H9 (cell line): ENCODE data around the gene RIPPLY3. TPM values are rescaled to one million over a fixed set of nuclear protein-coding genes. Genes with fewer than 3 reads are reported as not detected.

ENCODE experiments used
- DNase-seq: peaks from one replicate; pipeline ENCODE4 v3.0.0-alpha.2; 2017
- H2AFZ ChIP-seq: one replicate; pipeline ENCODE4 v1.6.1; 2013; ENCODE audit warnings: mild to moderate bottlenecking, low read length, control low read depth, moderate library complexity
- H2AK5ac ChIP-seq: 2 replicates; pipeline ENCODE4 v1.6.1; 2013; ENCODE audit warnings: low read length, control low read depth, mixed read lengths; ENCODE audit not compliant: insufficient read length
- H2BK120ac ChIP-seq: one replicate; pipeline ENCODE4 v1.6.1; 2013; ENCODE audit warnings: low read depth, mild to moderate bottlenecking, low read length, control low read depth, inconsistent platforms; ENCODE audit not compliant: poor library complexity, severe bottlenecking
- H2BK12ac ChIP-seq: 2 replicates; pipeline ENCODE4 v1.6.1; 2013; ENCODE audit warnings: low read length, control low read depth, mixed read lengths, low read depth; ENCODE audit not compliant: insufficient read length
- H2BK15ac ChIP-seq: 2 replicates; pipeline ENCODE4 v1.6.1; 2013; ENCODE audit warnings: low read depth, low read length, control low read depth
- H2BK20ac ChIP-seq: one replicate; pipeline ENCODE4 v1.6.1; 2013; ENCODE audit warnings: low read depth, mild to moderate bottlenecking, low read length, control low read depth, inconsistent platforms; ENCODE audit not compliant: poor library complexity, severe bottlenecking
- H2BK5ac ChIP-seq: 2 replicates; pipeline ENCODE4 v1.6.1; 2013; ENCODE audit warnings: low read length, control low read depth, mixed read lengths; ENCODE audit not compliant: insufficient read length
- H3K14ac ChIP-seq: 2 replicates; pipeline ENCODE4 v1.6.1; 2013; ENCODE audit warnings: low read length, control low read depth; ENCODE audit not compliant: insufficient read depth
- H3K18ac ChIP-seq: 2 replicates; pipeline ENCODE4 v1.6.1; 2013; ENCODE audit warnings: low read depth, mild to moderate bottlenecking, mixed read lengths, low read length, control low read depth; ENCODE audit not compliant: insufficient read length
- H3K23ac ChIP-seq: 2 replicates; pipeline ENCODE4 v1.6.1; 2013; ENCODE audit warnings: low read length, control low read depth, mixed read lengths, low read depth; ENCODE audit not compliant: insufficient read length
- H3K23me2 ChIP-seq: 2 replicates; pipeline ENCODE4 v1.6.1; 2013; ENCODE audit warnings: low read depth, mild to moderate bottlenecking, mixed read lengths, low read length, control low read depth; ENCODE audit not compliant: insufficient read length, poor library complexity, severe bottlenecking
- H3K27ac ChIP-seq: 2 replicates; pipeline ENCODE4 v1.5.1; 2013; ENCODE audit warnings: low read length, control low read depth, mixed read lengths, low read depth; ENCODE audit not compliant: insufficient read length
- H3K27me3 ChIP-seq: 2 replicates; pipeline ENCODE4 v1.6.1; 2013; ENCODE audit warnings: low read length, control low read depth, inconsistent platforms; ENCODE audit not compliant: insufficient read depth
- H3K4ac ChIP-seq: 2 replicates; pipeline ENCODE4 v1.6.1; 2013; ENCODE audit warnings: low read depth, mild to moderate bottlenecking, control low read depth, inconsistent platforms, low read length, moderate library complexity
- H3K4me1 ChIP-seq: 2 replicates; pipeline ENCODE4 v1.6.1; 2013; ENCODE audit warnings: low read length, control low read depth, inconsistent platforms; ENCODE audit not compliant: insufficient read depth
- H3K4me2 ChIP-seq: 2 replicates; pipeline ENCODE4 v1.6.1; 2013; ENCODE audit warnings: low read length, control low read depth, mixed read lengths; ENCODE audit not compliant: insufficient read length, insufficient read depth
- H3K56ac ChIP-seq: 2 replicates; pipeline ENCODE4 v1.6.1; 2013; ENCODE audit warnings: low read depth, mild to moderate bottlenecking, mixed read lengths, low read length, control low read depth; ENCODE audit not compliant: insufficient read length
- H3K79me1 ChIP-seq: 2 replicates; pipeline ENCODE4 v1.6.1; 2013; ENCODE audit warnings: low read depth, mild to moderate bottlenecking, moderate library complexity, low read length, control low read depth, inconsistent platforms; ENCODE audit not compliant: insufficient read depth, poor library complexity, severe bottlenecking
- H3K79me2 ChIP-seq: 2 replicates; pipeline ENCODE4 v1.6.1; 2013; ENCODE audit warnings: low read length, control low read depth, inconsistent platforms; ENCODE audit not compliant: insufficient read depth
- H3K9ac ChIP-seq: 2 replicates; pipeline ENCODE4 v1.6.1; 2013; ENCODE audit warnings: low read length, control low read depth, mixed read lengths; ENCODE audit not compliant: insufficient read length; ENCODE audit errors: extremely low read depth
- H3K9me3 ChIP-seq: one replicate; pipeline ENCODE4 v1.6.1; 2013; ENCODE audit warnings: low read depth, low read length, inconsistent platforms; ENCODE audit not compliant: control insufficient read depth
- H3T11ph ChIP-seq: one replicate; pipeline ENCODE4 v1.6.1; 2013; ENCODE audit warnings: mild to moderate bottlenecking, low read length, control low read depth, inconsistent platforms
- H4K20me1 ChIP-seq: one replicate; pipeline ENCODE4 v1.6.1; 2013; ENCODE audit not compliant: control insufficient read depth, insufficient read length, insufficient read depth
- H4K5ac ChIP-seq: 2 replicates; pipeline ENCODE4 v1.6.1; 2013; ENCODE audit warnings: low read depth, mild to moderate bottlenecking, mixed read lengths, low read length, control low read depth; ENCODE audit not compliant: insufficient read length
- H4K8ac ChIP-seq: replicated peaks from 2 replicates; pipeline ENCODE4 v1.6.1; 2013; ENCODE audit warnings: low read length, control low read depth, mixed read lengths, low read depth; ENCODE audit not compliant: insufficient read length
- H4K91ac ChIP-seq: 2 replicates; pipeline ENCODE4 v1.6.1; 2013; ENCODE audit warnings: low read depth, mild to moderate bottlenecking, moderate library complexity, mixed read lengths, low read length, control low read depth; ENCODE audit not compliant: insufficient read length
- H3K27ac Mint-ChIP-seq, 3 experiments: 2 replicates in 2 of 3; 3 replicates in 1 of 3; pipeline ENCODE4 v1.8.0; 2020 to 2021; ENCODE audit warnings: mixed read lengths in 3 of 3, mild to moderate bottlenecking in 1 of 3, moderate library complexity in 1 of 3
- H3K27me3 Mint-ChIP-seq: 2 replicates; pipeline ENCODE4 v1.8.0; 2021; ENCODE audit warnings: low read depth, mild to moderate bottlenecking, moderate library complexity, mixed read lengths
- H3K36me3 Mint-ChIP-seq, 3 experiments: 2 replicates in 2 of 3; 3 replicates in 1 of 3; pipeline ENCODE4 v1.8.0; 2020 to 2021; ENCODE audit warnings: low read depth in 3 of 3, mixed read lengths in 3 of 3; ENCODE audit not compliant: insufficient read depth in 1 of 3
- H3K4me1 Mint-ChIP-seq, 2 experiments: 2 replicates each; pipeline ENCODE4 v1.8.0; 2020; ENCODE audit warnings: mixed read lengths in 2 of 2
- H3K4me3 Mint-ChIP-seq, 2 experiments: 2 replicates in 1 of 2; 3 replicates in 1 of 2; pipeline ENCODE4 v1.8.0; 2020 to 2021; ENCODE audit warnings: mild to moderate bottlenecking in 2 of 2, mixed read lengths in 2 of 2, moderate library complexity in 1 of 2
- H3K9me3 Mint-ChIP-seq, 2 experiments: 2 replicates in 1 of 2; 3 replicates in 1 of 2; pipeline ENCODE4 v1.8.0; 2020; ENCODE audit warnings: mild to moderate bottlenecking in 2 of 2, mixed read lengths in 2 of 2, moderate library complexity in 1 of 2
- WGBS: extraction: QIAGEN DNeasy Blood & Tissue Kit; methylation state at CpG from one replicate; pipeline ENCODE4 v1.1.7; 2013; ENCODE audit warnings: missing lambda C conversion rate, low lambda C conversion rate, mixed read lengths; ENCODE audit not compliant: insufficient read length; ENCODE audit errors: extremely low coverage; 5-methylcytosine and 5-hydroxymethylcytosine counted together
- total RNA-seq: library from RNA; stranded (reverse); gene quantifications from 2 replicates; pipeline ENCODE4 v1.2.1, GENCODE V29; 2021
- TF ChIP-seq, protein P1 (sequence below): fragments of 200-600 bp; sonication (generic); conservative IDR thresholded peaks from 3 replicates; pipeline ENCODE4 v1.8.0; 2021; ENCODE audit warnings: antibody characterized with exemption, mild to moderate bottlenecking

RIPPLY3 gene
- total RNA-seq, 1 experiment from 2014 or later: 1.9 TPM

DNA sequence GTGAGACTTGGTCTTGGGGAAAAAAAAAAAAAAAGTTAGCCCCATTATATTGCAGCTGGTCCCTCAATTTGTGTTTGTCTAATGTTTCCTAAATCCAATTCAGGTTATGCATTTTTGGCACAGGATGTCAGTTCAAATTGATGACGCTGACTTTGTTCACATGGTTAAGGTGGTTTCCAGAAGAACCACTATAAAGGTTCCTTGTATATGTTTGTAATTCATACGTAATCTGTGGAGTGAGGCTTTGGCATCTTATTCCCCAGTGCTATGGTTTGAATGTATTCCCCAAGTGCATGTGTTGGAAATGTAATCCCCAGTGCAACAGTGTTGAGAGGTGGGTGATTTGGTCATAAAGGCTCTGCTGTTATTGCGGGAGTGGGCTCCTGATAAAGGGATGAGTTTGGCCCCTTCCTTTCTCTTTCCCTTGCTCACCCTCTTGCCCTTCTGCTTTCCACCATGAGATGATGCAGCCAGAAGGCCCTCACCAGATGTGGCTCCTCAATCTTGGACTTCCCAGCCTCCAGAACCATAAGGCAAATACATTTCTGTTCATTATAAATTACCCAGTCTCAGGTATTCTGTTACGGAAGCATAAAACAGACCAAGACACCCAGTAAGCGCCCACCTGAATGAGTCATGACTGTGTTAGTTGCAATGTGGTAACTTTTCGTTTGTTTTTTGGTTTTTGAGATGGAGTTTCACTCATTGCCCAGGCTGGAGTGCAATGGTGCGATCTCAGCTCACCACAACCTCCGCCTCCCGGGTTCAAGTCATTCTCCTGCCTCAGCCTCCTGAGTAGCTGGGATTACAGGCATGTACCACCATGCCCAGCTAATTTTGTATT lies 20.5 kb upstream of the RIPPLY3 start:
- TF ChIP-seq, protein P1, sequence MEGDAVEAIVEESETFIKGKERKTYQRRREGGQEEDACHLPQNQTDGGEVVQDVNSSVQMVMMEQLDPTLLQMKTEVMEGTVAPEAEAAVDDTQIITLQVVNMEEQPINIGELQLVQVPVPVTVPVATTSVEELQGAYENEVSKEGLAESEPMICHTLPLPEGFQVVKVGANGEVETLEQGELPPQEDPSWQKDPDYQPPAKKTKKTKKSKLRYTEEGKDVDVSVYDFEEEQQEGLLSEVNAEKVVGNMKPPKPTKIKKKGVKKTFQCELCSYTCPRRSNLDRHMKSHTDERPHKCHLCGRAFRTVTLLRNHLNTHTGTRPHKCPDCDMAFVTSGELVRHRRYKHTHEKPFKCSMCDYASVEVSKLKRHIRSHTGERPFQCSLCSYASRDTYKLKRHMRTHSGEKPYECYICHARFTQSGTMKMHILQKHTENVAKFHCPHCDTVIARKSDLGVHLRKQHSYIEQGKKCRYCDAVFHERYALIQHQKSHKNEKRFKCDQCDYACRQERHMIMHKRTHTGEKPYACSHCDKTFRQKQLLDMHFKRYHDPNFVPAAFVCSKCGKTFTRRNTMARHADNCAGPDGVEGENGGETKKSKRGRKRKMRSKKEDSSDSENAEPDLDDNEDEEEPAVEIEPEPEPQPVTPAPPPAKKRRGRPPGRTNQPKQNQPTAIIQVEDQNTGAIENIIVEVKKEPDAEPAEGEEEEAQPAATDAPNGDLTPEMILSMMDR: no peak
- no peak for DNase-seq
- Histone ChIP-seq H3K4me1 (no peaks in the 10 kb centered on the region; the same call in 1 of the 2 replicates), H3K23ac (no peak overlapping the region), H3K27me3 (no peaks in the 10 kb centered on the region), H2BK5ac (no peak overlapping the region), H2AFZ (no peak overlapping the region), H3K18ac (no peak overlapping the region), H3K4ac (no peak overlapping the region), H3K9me3 (no peaks in the 10 kb centered on the region), H3K9ac (no peak overlapping the region), H4K91ac (no peak overlapping the region), H4K8ac (no peak overlapping the region), H2BK20ac (no peak overlapping the region), H3K79me2 (no peaks in the 10 kb centered on the region), H3K56ac (no peak overlapping the region), H3K27ac (no peak overlapping the region), H2BK15ac (no peak overlapping the region), H4K20me1 (no peaks in the 10 kb centered on the region), H3K79me1 (no peaks in the 10 kb centered on the region), H3K14ac (no peak overlapping the region), H4K5ac (no peak overlapping the region), H2AK5ac (no peak overlapping the region), H2BK12ac (no peak overlapping the region), H3T11ph (no peak overlapping the region), H3K4me2 (no peak overlapping the region), H3K23me2 (peaks cover 8% of the 10 kb centered on the region), H2BK120ac (no peak overlapping the region)
- peaks cover 10% of the 10 kb centered on the region in 2 experiments for H3K4me1 Mint-ChIP-seq
- peaks cover 19% of the 10 kb centered on the region for H3K27me3 Mint-ChIP-seq
- H3K9me3 Mint-ChIP-seq: 0 out of 5 replicates have a peak, but pooled peaks cover 0 to 2% of the 10 kb centered on the region in 2 experiments
- H3K36me3 Mint-ChIP-seq: no peaks in the 10 kb centered on the region
- no peak overlapping the region for H3K4me3 Mint-ChIP-seq
- no peak overlapping the region for H3K27ac Mint-ChIP-seq
- no CpG with 5 or more reads among the region's 9 CpGs for whole genome bisulfite sequencing
